Measurements from ENCODE around the gene ZNF200.

DNA sequence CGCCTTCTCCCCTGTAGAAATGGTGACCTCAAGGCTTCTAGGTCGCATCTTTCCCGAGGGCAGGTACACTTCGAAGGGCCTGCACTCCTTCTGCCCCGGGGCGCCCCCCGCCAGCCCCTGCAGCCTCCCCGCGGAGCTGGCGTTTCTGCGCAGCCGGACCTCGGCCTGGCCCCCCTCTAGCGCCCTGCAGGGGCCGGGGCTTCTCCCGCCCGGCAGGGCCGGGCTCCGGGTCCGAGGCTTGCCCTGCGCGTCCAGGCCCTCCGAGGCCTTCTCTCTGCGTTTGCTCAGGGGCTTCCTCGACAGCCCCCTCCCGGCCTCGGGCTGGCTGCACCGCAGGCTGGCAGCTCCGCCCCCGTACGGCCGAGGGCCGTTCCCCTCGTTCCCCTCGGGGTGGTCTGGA lies 19.4 kb upstream of the ZNF200 start:
- TF ChIP-seq, protein P1, sequence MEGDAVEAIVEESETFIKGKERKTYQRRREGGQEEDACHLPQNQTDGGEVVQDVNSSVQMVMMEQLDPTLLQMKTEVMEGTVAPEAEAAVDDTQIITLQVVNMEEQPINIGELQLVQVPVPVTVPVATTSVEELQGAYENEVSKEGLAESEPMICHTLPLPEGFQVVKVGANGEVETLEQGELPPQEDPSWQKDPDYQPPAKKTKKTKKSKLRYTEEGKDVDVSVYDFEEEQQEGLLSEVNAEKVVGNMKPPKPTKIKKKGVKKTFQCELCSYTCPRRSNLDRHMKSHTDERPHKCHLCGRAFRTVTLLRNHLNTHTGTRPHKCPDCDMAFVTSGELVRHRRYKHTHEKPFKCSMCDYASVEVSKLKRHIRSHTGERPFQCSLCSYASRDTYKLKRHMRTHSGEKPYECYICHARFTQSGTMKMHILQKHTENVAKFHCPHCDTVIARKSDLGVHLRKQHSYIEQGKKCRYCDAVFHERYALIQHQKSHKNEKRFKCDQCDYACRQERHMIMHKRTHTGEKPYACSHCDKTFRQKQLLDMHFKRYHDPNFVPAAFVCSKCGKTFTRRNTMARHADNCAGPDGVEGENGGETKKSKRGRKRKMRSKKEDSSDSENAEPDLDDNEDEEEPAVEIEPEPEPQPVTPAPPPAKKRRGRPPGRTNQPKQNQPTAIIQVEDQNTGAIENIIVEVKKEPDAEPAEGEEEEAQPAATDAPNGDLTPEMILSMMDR (IDR thresholded peaks at IDR 0.05): no peak
- TF ChIP-seq POLR2A (IDR thresholded peaks at IDR 0.05): no peak
